ENCODE data around the gene MUL1. TPM values are rescaled to one million over a fixed set of nuclear protein-coding genes. Genes with fewer than 3 reads are reported as not detected.

MUL1 gene
- total and polyA plus RNA-seq, 9 of the 15 experiments (the other 6 are each of a cell fraction or from before 2014, with no cell fraction given): 10.4 to 32.9 (median 19.3) TPM

DNA sequence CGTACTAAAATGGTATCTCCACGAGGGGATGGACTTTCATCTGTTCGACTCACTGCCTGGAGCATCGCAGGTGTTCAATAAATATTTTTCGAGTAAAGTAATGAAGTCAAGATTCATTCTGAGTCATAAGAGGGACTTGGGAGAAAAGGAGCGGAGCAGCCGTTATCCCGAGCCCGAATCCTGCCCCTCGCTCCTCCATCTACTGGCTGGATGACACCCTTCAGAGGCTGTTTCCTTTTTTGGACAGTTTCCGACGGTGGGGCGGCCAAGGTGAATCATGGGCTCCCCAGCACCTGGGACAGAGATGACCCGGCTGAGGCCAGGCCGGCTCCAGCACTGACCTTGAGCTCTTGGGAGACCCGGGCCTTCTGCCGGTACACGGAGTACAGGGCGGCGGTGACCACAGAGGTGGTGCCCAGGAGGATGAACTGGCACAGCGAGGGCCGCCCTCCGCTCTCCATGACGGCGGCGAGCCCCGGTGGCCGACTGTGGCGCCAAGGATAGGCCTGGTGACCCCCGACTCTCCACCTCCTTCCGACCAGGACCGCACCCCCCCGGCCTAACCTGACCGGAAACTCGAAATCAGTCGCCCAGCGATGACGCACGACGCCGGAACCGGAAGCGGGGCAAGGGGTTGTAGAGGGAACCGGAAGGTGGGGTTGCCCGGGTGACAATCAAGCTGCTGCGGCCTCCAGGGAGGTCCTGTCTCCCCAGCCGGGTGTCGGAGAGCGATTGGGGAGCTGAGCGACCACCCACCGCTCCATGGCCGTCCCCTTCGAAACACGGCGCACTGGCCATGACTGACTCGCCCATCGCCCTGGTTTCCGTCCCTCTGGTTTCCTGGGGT, at the start of gene MUL1 (continued):
- TF ChIP-seq TEAD1 (CRISPR knock-in tag; IDR thresholded peaks at IDR 0.05) (no peak; a peak in 1 of 4 replicates), RBBP5 (IDR thresholded peaks at IDR 0.05; ENCODE audit: borderline replicate concordance, insufficient read depth, low read length, poor library complexity, severe bottlenecking) (peak; percentile 79), PHB (CRISPR knock-in tag; IDR thresholded peaks at IDR 0.05) (peak; percentile 71; the same call in 1 of the 2 replicates), KDM4B (IDR thresholded peaks at IDR 0.05; ENCODE audit: borderline replicate concordance in 2 of 2, low read depth in 1 of 2) (peak in 1 of 2 experiments; percentile 98; a peak in 2 of 4 replicates), HMGN3 (IDR thresholded peaks at IDR 0.05; ENCODE audit: borderline replicate concordance, extremely low read depth, insufficient read length, low read depth, low read length) (peak; percentile 60), MAX (CRISPR knock-in tag; IDR thresholded peaks at IDR 0.05) (no peak), HSF4 (CRISPR knock-in tag; IDR thresholded peaks at IDR 0.05; ENCODE audit: borderline replicate concordance) (no peak), NRF1 (conservative IDR thresholded peaks at IDR 0.05 in 1 of 2, IDR thresholded peaks at IDR 0.05 in 1 of 2) (0 out of 4 replicates have a peak, but pooled peaks of 1 of the 2 experiments have one; percentile 29), KDM5B (IDR thresholded peaks at IDR 0.05; ENCODE audit: insufficient replicate concordance, low read depth, low read length) (peak; percentile 56), BMI1 (IDR thresholded peaks at IDR 0.05; ENCODE audit: low read length) (no peak), PTRF (tag; IDR thresholded peaks at IDR 0.05) (no peak), ARHGAP35 (IDR thresholded peaks at IDR 0.05; ENCODE audit: partially characterized antibody) (no peak), NBN (IDR thresholded peaks at IDR 0.05; ENCODE audit: low read depth) (no peak), PRMT5 (CRISPR knock-in tag; IDR thresholded peaks at IDR 0.05) (no peak), BRCA1 (IDR thresholded peaks at IDR 0.05) (no peak), BRCA1 (CRISPR knock-in tag; IDR thresholded peaks at IDR 0.05) (0 out of 2 replicates have a peak, but pooled peaks have one; percentile 52), NFATC3 (IDR thresholded peaks at IDR 0.05) (no peak)
- TF ChIP-seq, protein P1, sequence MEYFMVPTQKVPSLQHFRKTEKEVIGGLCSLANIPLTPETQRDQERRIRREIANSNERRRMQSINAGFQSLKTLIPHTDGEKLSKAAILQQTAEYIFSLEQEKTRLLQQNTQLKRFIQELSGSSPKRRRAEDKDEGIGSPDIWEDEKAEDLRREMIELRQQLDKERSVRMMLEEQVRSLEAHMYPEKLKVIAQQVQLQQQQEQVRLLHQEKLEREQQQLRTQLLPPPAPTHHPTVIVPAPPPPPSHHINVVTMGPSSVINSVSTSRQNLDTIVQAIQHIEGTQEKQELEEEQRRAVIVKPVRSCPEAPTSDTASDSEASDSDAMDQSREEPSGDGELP (CRISPR knock-in tag; IDR thresholded peaks at IDR 0.05; ENCODE audit: borderline replicate concordance): peak; percentile 73
- TF ChIP-seq, protein P2, sequence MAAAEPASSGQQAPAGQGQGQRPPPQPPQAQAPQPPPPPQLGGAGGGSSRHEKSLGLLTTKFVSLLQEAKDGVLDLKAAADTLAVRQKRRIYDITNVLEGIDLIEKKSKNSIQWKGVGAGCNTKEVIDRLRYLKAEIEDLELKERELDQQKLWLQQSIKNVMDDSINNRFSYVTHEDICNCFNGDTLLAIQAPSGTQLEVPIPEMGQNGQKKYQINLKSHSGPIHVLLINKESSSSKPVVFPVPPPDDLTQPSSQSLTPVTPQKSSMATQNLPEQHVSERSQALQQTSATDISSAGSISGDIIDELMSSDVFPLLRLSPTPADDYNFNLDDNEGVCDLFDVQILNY (CRISPR knock-in tag; IDR thresholded peaks at IDR 0.05): peak; percentile 61; the same call in 1 of the 2 replicates
- TF ChIP-seq, protein P3, sequence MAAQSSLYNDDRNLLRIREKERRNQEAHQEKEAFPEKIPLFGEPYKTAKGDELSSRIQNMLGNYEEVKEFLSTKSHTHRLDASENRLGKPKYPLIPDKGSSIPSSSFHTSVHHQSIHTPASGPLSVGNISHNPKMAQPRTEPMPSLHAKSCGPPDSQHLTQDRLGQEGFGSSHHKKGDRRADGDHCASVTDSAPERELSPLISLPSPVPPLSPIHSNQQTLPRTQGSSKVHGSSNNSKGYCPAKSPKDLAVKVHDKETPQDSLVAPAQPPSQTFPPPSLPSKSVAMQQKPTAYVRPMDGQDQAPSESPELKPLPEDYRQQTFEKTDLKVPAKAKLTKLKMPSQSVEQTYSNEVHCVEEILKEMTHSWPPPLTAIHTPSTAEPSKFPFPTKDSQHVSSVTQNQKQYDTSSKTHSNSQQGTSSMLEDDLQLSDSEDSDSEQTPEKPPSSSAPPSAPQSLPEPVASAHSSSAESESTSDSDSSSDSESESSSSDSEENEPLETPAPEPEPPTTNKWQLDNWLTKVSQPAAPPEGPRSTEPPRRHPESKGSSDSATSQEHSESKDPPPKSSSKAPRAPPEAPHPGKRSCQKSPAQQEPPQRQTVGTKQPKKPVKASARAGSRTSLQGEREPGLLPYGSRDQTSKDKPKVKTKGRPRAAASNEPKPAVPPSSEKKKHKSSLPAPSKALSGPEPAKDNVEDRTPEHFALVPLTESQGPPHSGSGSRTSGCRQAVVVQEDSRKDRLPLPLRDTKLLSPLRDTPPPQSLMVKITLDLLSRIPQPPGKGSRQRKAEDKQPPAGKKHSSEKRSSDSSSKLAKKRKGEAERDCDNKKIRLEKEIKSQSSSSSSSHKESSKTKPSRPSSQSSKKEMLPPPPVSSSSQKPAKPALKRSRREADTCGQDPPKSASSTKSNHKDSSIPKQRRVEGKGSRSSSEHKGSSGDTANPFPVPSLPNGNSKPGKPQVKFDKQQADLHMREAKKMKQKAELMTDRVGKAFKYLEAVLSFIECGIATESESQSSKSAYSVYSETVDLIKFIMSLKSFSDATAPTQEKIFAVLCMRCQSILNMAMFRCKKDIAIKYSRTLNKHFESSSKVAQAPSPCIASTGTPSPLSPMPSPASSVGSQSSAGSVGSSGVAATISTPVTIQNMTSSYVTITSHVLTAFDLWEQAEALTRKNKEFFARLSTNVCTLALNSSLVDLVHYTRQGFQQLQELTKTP (IDR thresholded peaks at IDR 0.05; ENCODE audit: low read depth in 1 of 2, partially characterized antibody in 2 of 2): peak in 1 of 2 experiments; percentile 36
